Fibroblast of skin of scalp (primary cell): Measurements from ENCODE around the gene PC.

Experiments used
- DNase-seq: peaks from one replicate; pipeline ENCODE4 v3.0.0-alpha.2; 2013

The PC gene

DNA sequence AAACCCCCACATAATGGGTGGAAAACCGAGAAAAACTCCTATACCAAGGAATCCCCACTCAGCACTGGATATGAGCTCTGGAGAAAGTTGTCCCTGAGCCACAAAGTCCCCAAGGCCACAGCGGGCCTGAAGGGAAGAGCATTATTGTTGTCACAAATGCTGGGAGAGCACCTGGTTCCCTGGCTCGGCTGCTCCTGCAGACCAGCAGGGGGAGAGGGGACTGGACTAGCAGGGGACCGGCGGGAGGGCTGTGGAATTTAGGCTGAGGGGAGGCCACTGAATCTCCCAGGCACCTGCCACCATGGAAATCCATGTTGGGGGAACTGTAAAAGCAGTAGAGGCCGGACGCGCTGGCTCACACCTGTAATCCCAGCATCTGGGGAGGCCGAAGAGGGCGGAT is 7.0 kb downstream of the PC start:
- no peak for DNase-seq

GRCh38 chr11:66950112-66950535 is 8.1 kb downstream of the PC start:
- peak; percentile 70 for DNase-seq

GRCh38 chr11:66938582-66939135 is 19.5 kb downstream of the PC start:
- DNase-seq, result no peak

DNA sequence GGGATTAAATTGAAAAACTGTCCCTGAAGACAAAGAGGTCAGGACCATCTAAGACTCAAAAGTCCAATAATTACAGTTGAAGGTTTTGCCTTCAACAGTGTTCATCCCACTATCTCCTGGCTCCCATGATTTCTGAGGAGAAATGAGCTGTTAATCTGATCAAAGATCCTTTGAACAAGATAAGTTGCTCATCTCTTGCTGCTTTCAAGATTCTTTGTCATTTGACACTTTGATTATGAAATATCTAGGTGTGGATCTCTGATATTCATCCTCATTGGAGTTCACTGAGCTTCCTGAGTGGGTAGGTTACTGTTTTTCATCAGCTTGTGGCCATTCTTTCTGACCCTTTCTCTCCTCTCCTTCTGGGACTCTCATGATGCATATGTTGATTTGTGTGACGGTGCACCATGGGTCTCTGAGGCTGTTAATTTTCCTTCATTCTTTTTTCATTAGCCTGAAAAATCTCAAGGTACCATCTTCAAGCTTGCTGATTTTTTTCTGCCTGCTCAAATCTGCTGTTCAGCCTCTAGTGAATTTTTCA is 20.9 kb downstream of the PC start:
- no peak for DNase-seq

- DNase-seq, result peak; percentile 85
These were observed 21.9 kb downstream of the PC start for GRCh38 chr11:66936311-66936711.

DNA sequence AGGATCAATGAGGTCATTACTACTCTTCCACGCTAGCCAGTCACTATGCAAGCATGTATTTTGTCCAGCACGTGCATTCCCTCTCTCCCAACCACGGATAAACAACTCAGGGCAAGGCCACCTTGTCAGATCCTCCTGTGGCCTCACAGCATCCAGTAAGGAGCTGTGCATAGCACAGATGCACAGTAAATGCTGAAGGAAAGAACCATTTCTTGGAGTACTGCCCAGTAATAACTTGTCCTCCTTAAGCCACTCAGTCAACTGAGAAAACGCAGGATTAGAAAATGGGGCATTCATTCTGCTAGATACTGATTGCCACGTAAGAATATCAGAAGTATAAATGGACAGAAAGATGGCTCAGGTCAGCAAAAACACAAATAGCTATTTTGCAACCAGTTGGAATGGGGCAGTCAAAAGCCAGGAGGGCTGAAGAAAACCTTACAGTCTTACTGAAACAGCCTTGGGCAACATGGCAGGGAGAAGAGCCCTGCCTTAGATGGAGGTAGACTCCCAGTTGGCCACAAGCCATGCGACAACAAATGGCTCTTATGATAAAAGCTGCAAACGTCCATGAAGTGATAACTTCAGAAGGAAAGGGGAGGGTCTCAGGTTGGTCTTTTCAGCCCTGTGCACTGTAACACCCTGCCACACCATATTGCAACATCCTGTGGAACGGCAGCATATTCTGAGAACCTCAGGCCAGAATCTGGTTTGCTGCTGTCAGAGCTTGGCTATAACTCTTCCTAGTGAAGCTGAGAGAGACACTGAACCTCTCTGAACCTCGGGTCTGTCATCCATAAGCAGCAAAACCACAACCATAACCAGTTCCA is 23.0 kb downstream of the PC start:
- no peak for DNase-seq

DNA sequence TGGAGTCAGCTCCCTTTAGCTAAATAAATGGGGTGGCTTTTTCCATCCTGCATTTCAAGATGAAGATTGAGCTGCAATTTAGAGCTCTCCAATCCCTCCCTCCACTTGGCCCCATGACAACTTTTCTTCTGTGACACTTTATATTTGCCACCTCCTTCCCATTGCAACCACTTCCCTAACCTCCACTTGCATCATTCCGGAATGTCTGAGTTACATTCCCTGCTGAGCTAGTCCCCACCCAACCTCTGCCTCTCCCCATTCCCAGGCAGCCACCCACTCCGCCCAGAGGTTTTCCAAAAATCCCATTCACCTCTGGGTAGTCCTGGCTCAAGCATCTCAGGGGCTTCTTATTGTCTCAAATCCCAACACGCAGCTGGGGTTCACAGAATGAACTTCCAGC is 24.7 kb downstream of the PC start:
- peak; percentile 77 for DNase-seq

GRCh38 chr11:66932543-66932942 is 25.6 kb downstream of the PC start:
- no peak for DNase-seq

GRCh38 chr11:66929753-66930152 is 28.4 kb downstream of the PC start:
- no peak for DNase-seq

DNA sequence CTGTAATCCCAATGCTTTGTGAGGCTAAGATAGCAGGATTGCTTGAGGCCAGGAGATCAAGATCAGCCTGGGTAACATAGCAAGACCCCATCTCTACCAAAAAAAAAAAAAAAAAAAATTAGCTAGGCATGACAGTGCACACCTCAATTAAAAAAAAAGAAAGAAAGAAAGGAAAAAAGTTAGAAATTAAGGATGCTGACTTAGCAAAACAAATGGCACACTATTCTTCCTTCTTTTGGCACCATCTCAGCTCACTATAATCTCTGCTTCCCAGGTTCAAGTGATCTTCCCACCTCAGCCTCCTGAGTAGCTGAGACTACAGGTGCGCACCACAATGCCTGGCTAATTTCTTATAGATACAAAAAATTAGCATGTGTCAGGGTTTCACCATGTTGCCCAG is 33.9 kb downstream of the PC start:
- no peak for DNase-seq

GRCh38 chr11:66922551-66922950 is 35.6 kb downstream of the PC start:
- no peak for DNase-seq

DNA sequence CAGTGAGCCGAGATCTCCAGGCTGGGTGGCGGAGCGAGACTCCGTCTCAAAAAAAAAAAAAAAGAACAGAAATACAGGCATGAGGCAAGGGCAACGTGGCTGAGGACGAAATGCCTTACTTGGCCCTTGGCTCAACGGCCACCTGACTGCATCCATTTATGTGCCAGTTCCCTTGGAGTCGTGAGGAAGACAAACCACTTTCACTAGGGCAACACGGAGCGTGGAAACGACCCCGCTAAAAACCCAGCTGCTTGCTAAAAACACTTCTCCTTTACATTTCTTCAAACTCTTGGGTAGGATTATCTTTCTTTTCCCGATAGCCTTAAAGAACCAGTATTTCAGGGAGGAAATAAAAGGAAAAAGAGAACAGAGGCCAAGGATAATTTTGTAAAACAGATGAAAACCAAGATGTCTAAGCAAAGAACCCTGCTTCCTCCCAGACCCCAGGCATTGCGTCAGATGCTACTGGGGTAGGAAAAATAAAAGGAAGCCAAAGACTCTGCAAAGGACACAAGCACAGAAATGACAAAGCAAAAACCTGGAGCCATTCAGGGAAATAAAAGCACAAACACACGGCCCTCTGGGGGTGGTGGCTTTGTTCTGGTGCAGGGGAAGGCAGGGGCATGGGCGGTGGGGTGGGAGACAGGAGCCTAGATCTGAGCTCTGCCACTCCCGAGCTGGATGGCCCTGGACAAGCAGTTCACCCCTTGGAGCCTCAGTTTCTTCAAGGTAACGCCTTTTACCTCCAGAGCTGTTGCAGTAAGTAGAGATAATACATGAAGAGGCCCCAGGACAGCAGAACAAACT is 37.0 kb downstream of the PC start:
- DNase-seq, result no peak

DNA sequence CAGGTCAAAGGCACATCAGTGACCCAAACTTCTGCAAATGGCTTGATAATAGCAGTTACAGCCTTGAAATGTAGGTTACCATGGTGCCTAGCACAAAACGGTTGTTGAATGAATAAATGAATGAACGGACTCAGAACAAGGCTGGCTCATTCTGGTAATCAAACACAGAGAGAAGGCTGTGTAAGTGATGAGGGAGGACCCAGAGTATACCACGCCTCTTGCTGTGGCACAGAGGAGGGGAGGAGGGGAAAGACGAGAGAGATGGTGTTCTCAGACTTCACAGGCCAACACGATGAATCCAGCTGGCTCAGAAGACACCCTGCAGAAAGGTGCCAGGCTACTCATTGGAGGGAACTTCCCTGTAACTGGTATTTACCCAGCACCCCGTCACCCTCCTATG is 38.3 kb downstream of the PC start:
- no peak for DNase-seq

DNA sequence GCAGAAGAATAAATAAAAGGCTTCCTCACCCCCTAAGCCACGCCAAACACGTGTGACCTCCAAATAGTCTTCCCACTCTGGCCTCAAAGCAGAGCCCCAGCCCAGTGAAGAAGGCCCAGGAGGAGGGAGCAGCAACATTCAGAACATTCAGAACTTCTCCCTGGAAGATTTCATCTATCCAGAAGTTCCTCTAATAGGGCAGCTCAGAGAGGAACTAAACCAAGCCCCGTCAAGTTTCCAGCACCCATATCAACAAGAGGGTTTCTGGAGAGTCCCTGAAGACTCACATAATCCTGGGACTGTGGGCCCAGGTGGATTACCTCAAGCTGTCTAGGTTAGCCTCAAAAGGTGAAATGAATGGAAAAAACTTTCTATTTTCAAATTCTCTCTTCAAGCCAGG is 39.4 kb downstream of the PC start:
- DNase-seq, result no peak

DNA sequence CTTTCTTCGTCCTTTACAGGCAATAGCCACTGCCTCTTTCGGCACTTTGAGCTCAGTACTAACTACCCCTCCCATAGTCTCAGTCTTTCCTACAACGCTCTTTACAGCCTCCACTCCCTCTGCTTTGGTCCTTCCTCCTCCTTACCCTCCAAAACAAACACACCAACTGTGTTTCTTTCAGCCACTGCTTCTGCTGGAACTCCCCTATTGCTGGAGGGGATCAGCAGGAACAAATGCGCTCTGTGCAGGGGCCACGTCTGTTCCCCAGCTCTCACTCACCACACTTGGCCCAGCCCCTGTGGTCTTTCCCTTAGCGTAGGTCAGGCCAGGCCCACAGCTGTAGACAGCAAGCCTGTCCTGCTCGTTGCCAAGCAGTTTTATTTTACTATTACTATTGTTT is 42.3 kb downstream of the PC start:
- no peak for DNase-seq

DNA sequence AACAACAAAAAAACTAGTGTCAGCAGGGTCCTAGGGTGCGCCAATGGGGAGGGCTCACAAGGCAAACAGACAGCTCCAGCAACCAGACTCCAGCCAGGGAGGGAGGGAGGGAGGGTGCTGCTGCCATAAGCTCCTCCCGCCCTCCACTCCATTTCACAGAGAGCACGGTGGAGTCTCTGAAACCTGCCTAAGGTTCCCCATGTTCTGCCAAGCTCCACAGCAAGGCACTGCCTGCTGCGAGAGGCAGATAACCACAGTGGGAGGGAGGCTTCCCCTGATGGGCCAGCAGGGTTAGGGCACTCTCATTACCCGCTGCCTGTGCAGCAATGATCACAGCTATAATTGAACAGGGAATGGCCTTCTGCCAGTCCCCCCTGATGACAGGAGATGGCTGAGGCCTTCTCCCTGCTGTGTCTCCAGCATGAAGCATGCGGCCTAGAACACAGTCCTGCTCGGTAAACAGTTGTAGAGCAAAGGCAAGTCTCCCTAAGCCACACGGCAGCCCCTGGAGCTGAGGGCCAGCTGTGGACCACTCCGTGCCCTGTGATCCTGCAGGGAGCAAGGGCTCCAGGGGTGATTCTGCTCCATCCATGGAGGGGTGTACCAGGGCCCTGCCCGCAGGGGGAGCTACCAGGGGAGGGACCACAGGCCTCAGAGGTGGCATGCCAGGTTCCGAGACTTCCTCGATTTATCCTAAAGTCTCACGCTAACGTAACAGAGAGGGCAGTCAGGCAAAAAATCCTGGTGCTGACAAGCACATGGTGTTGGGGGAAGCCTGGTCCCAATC is 42.9 kb downstream of the PC start:
- no peak for DNase-seq

DNA sequence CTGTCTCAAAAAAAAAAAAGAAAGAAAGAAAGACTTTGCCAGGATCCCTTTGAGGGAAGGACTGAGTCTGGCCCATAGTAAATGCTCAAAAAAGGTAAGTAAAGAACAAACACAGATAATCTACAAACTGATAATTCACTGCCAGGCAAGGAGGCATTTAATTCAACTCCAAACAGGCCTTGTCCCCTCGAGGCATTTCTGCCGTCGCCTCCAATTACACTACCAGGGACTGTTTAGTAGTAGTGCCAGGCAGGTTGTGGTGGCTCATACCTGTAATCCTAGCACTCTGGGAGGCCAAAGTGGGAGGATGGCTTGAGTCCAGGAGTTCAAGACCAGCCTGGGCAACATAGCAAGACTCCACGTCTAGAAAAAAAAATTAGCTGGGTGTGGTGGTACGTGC is 43.7 kb downstream of the PC start:
- no peak for DNase-seq

DNA sequence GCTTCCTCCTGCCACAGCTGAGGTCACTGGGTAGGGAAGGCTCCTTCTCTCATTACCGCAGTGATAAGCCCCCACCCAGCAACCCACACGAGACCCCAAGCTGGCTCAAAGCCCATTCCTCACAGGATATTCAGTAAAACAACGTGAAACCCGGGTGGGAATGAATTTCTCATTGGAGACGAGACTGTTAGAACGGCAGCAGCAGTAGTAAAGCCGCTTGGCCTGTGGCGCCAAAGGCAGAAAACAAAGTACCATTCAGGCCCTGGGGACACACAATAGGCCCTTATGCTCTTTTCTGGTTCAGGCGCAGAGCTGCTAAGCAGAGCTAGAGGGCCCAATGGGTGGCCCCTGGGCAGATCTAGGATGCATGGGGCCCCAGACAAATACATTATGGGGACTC is 45.3 kb downstream of the PC start:
- DNase-seq, result no peak

- DNase-seq, result no peak
These were observed 45.8 kb downstream of the PC start for GRCh38 chr11:66912361-66912760.

DNA sequence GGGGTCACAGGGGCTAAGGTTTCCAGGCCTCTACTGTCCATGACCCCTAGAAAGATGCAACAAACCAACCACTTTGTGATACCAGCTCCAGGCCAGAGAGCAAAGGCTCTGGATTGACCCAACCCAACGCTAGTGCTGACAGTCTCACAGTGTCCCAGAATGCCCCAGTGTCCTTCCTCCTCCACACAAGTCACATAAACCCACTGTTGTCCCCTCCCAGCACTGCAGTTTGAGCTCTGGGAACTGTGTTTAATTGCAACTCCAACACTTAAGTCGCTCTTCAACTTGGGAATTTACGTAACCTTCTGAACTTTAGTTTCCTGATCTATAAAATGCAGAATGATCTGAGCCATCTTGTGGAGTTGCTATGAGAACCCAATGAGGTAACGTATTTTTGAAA is 47.5 kb downstream of the PC start:
- no peak for DNase-seq

DNA sequence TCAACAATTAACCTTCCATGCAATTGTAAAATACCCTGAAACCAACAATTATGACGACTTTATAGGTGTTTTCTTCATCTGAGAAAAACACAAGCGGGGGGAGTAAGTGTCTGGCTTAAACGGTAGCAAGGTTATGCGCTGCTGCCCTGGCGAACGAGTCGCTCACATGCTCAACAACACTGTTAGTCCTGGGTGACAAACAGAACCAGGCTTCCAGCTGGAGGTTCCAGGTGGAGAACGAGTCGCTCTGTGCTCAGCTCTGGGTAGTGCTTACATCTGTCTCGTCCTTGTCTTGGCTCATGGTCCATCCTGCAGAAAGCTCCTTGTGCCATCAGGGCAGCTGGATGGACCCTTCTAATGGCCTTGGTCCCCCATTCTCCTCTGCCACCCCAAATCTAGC is 48.2 kb downstream of the PC start:
- no peak for DNase-seq

DNA sequence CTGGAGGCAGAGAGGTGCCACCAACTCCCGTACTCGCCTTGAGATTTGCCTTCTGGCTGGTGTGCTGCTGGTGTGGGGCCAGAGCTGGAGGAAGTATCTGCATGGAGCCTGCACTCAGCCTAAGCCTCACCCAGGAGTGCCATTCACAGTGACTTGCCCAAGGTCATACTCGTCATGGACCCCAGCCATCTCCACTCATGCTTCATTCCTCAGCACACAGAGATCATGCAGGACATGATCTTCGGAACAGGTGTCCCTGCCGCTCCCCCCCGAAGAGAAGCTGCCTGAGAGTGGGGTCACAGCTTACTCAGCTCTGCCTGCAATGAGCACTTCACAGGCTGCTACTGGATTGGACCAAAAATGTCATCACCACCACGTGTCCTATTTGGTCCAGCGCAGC is 49.0 kb downstream of the PC start:
- DNase-seq, result no peak
